Activated T-cell treated with anti-CD3 and anti-CD28 coated beads, Interleukin-2, amount 50 U/mL, for 24 hours (primary cell): ENCODE measurements around the gene IGF2R.
"Not testable (repeated sequence)": the region's sequence is repeated elsewhere in the genome, so short reads cannot be mapped to it uniquely, and the experiment has no call there.

Experiments used
- DNase-seq: peaks from one replicate; pipeline ENCODE4 v3.0.0-alpha.2; 2020
- H3K27ac Mint-ChIP-seq: 2 replicates; pipeline ENCODE4 v1.8.0; 2020; ENCODE audit warnings: mild to moderate bottlenecking, mixed read lengths
- H3K27me3 Mint-ChIP-seq: 2 replicates; pipeline ENCODE4 v1.8.0; 2020; ENCODE audit warnings: mixed read lengths
- H3K36me3 Mint-ChIP-seq: 2 replicates; pipeline ENCODE4 v1.8.0; 2020; ENCODE audit warnings: low read depth, mixed read lengths
- H3K4me1 Mint-ChIP-seq: 2 replicates; pipeline ENCODE4 v1.8.0; 2020; ENCODE audit warnings: low read depth, mixed read lengths
- H3K4me3 Mint-ChIP-seq: 2 replicates; pipeline ENCODE4 v1.8.0; 2020; ENCODE audit warnings: mild to moderate bottlenecking, moderate library complexity, mixed read lengths
- H3K9me3 Mint-ChIP-seq: 2 replicates; pipeline ENCODE4 v1.8.0; 2020; ENCODE audit warnings: mixed read lengths

Gene IGF2R

GRCh38 chr6:160138839-160139419 lies 170.0 kb downstream of the IGF2R start:
- Mint-ChIP-seq H3K36me3 (no peaks in the 10 kb centered on the region), H3K27ac (no peak overlapping the region), H3K4me3 (no peak overlapping the region), H3K9me3 (no peaks in the 10 kb centered on the region), H3K27me3 (no peaks in the 10 kb centered on the region), H3K4me1 (peaks cover 20% of the 10 kb centered on the region)
- DNase-seq = no peak

GRCh38 chr6:160139420-160139851 lies 170.6 kb downstream of the IGF2R start:
- no peak for DNase-seq
- Mint-ChIP-seq H3K36me3 (peaks cover 2% of the 10 kb centered on the region), H3K9me3 (peaks cover 2% of the 10 kb centered on the region), H3K4me1 (peaks cover 20% of the 10 kb centered on the region), H3K27me3 (no peaks in the 10 kb centered on the region), H3K4me3 (no peak overlapping the region), H3K27ac (no peak overlapping the region)

GRCh38 chr6:160140493-160140892 lies 171.6 kb downstream of the IGF2R start:
- peaks cover 20% of the 10 kb centered on the region for H3K4me1 Mint-ChIP-seq
- H3K36me3 Mint-ChIP-seq, DNase-seq, H3K9me3 Mint-ChIP-seq, H3K27me3 Mint-ChIP-seq, H3K4me3 Mint-ChIP-seq, H3K27ac Mint-ChIP-seq: not testable (repeated sequence)

GRCh38 chr6:160141001-160141726 lies 172.3 kb downstream of the IGF2R start:
- Mint-ChIP-seq H3K36me3 (peaks cover 3% of the 10 kb centered on the region), H3K27me3 (no peaks in the 10 kb centered on the region), H3K4me1 (peaks cover 20% of the 10 kb centered on the region), H3K27ac (no peak overlapping the region), H3K9me3 (peaks cover 2% of the 10 kb centered on the region), H3K4me3 (no peak overlapping the region)
- DNase-seq = no peak

- H3K4me3 Mint-ChIP-seq = no peak overlapping the region
- no peak overlapping the region for H3K27ac Mint-ChIP-seq
- H3K4me1 Mint-ChIP-seq = peaks cover 20% of the 10 kb centered on the region
- no peak for DNase-seq
- H3K9me3 Mint-ChIP-seq = peaks cover 2% of the 10 kb centered on the region
- H3K27me3 Mint-ChIP-seq = no peaks in the 10 kb centered on the region
- peaks cover 3% of the 10 kb centered on the region for H3K36me3 Mint-ChIP-seq
Observed at GRCh38 chr6:160142115-160142715, 173.3 kb downstream of the IGF2R start.

- H3K36me3 Mint-ChIP-seq = peaks cover 3% of the 10 kb centered on the region
- no peaks in the 10 kb centered on the region for H3K27me3 Mint-ChIP-seq
- H3K9me3 Mint-ChIP-seq = peaks cover 7% of the 10 kb centered on the region
- no peak overlapping the region for H3K27ac Mint-ChIP-seq
- H3K4me1 Mint-ChIP-seq = no peaks in the 10 kb centered on the region
- no peak for DNase-seq
- H3K4me3 Mint-ChIP-seq = no peak overlapping the region
Observed at GRCh38 chr6:160146454-160147145, 177.7 kb downstream of the IGF2R start.

DNA sequence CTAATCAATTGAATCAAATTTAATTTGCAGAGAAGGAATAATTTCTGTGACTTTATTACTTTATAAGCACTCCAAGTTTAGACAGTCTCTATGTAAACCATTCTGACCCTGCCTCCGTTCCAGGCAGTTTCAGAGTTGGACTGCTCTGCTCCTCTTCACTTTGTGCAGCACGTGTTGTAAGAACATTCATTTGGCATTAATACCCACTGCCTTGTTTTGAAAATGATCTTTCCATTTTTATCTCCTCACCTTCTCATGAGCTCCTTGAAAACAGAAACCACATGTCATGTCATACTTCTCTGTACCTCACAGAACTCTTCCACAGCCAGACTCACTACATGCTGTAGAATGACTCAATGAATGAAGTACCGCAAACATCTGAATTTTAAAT lies 178.3 kb downstream of the IGF2R start:
- no peak overlapping the region for H3K27ac Mint-ChIP-seq
- peaks cover 7% of the 10 kb centered on the region for H3K9me3 Mint-ChIP-seq
- H3K36me3 Mint-ChIP-seq = peaks cover 6% of the 10 kb centered on the region
- H3K4me1 Mint-ChIP-seq = no peaks in the 10 kb centered on the region
- H3K27me3 Mint-ChIP-seq = no peaks in the 10 kb centered on the region
- no peak for DNase-seq
- H3K4me3 Mint-ChIP-seq = no peak overlapping the region

DNA sequence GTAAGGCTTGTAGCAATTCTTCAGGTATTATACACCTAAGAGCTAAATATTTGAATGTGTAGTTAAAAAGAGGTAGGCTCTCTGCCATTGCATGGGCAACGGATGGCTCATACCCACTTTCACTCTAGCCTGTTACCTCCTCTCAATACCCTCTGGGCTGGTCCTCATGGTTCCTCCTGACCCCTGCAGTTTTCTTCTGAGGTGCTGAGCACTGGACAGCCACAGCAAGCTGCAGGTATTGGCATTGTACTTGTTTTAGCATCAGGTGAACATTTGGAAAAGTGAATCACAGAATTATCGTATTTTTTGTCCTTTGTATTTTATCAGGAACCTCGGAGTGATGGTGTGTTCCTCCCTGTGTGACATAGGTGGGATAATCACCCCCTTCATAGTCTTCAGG lies 185.6 kb downstream of the IGF2R start:
- Mint-ChIP-seq H3K4me3 (no peak overlapping the region), H3K4me1 (no peaks in the 10 kb centered on the region), H3K9me3 (peaks cover 7% of the 10 kb centered on the region), H3K27me3 (no peaks in the 10 kb centered on the region), H3K36me3 (peaks cover 5% of the 10 kb centered on the region), H3K27ac (no peak overlapping the region)
- no peak for DNase-seq

GRCh38 chr6:160156842-160157241 lies 188.0 kb downstream of the IGF2R start:
- Mint-ChIP-seq H3K27ac (no peak overlapping the region), H3K36me3 (peaks cover 5% of the 10 kb centered on the region), H3K9me3 (peaks cover 2% of the 10 kb centered on the region), H3K27me3 (no peaks in the 10 kb centered on the region), H3K4me3 (no peak overlapping the region), H3K4me1 (no peaks in the 10 kb centered on the region)
- no peak for DNase-seq

- no peak for DNase-seq
- H3K4me1 Mint-ChIP-seq = no peaks in the 10 kb centered on the region
- no peak overlapping the region for H3K27ac Mint-ChIP-seq
- no peaks in the 10 kb centered on the region for H3K36me3 Mint-ChIP-seq
- H3K9me3 Mint-ChIP-seq = peaks cover 4% of the 10 kb centered on the region
- H3K27me3 Mint-ChIP-seq = peaks cover 5% of the 10 kb centered on the region
- no peak overlapping the region for H3K4me3 Mint-ChIP-seq
Observed at GRCh38 chr6:160160450-160160849, 191.6 kb downstream of the IGF2R start.
